ENCODE data around the gene MYMX.

DNA sequence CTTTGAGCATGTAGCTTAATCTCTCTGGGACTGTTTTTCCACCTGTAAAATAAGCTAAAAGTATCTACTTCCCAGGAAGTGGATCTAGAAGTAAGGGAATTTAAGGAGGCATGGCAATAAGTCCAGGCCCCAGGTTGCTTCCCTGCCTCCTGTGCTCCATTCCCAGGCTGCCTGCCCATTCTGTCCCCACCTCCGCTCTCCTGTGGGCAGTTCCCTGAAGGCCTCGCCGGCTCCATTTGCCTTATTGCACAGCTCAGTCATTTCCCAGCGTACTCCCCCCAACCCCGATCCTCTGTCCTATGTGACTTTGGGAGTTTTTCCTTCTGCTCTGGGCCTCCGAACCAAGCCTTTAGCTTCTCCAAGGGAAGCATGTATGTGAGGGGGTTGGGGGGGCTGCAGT, 11.3 kb downstream of the MYMX start:
- no peak for TF ChIP-seq CTCF (IDR thresholded peaks at IDR 0.05)
- no peak for TF ChIP-seq POLR2A (IDR thresholded peaks at IDR 0.05)

All from right lobe of liver (tissue), 4 donors.